Neuronal stem cell (in vitro differentiated cells): ENCODE results near the gene CACNG7.

Source experiments
- DNase-seq: peaks from one replicate; pipeline ENCODE4 v3.0.0-alpha.2; 2013; ENCODE audit warnings: low spot score
- H2AFZ ChIP-seq: one replicate; pipeline ENCODE4 v1.6.1; 2013; ENCODE audit warnings: mild to moderate bottlenecking, low read length, inconsistent platforms
- H2AK5ac ChIP-seq: 2 replicates; pipeline ENCODE4 v1.6.1; 2013; ENCODE audit warnings: low read depth, mild to moderate bottlenecking, inconsistent platforms, low read length, moderate library complexity, mixed read lengths
- H2BK120ac ChIP-seq: 2 replicates; pipeline ENCODE4 v1.6.1; 2013; ENCODE audit warnings: low read depth, mild to moderate bottlenecking, inconsistent platforms, low read length, moderate library complexity, mixed read lengths
- H2BK12ac ChIP-seq: one replicate; pipeline ENCODE4 v1.6.1; 2013; ENCODE audit warnings: low read length, inconsistent platforms
- H2BK15ac ChIP-seq: 2 replicates; pipeline ENCODE4 v1.6.1; 2013; ENCODE audit warnings: mild to moderate bottlenecking, low read length, inconsistent platforms, mixed read lengths
- H2BK5ac ChIP-seq: one replicate; pipeline ENCODE4 v1.6.1; 2013; ENCODE audit warnings: inconsistent platforms, mild to moderate bottlenecking, low read length, moderate library complexity
- H3K14ac ChIP-seq: one replicate; pipeline ENCODE4 v1.6.1; 2013; ENCODE audit warnings: low read length, inconsistent platforms
- H3K18ac ChIP-seq: 2 replicates; pipeline ENCODE4 v1.6.1; 2013; ENCODE audit warnings: low read length, inconsistent platforms
- H3K23ac ChIP-seq: 2 replicates; pipeline ENCODE4 v1.6.1; 2013; ENCODE audit warnings: low read depth, mild to moderate bottlenecking, mixed read lengths, low read length, inconsistent platforms; ENCODE audit not compliant: poor library complexity
- H3K27ac ChIP-seq: replicated peaks from 3 replicates; pipeline ENCODE4 v1.5.1; 2013; ENCODE audit warnings: low read length, inconsistent platforms
- H3K27me3 ChIP-seq, 3 experiments: 2 replicates each; pipeline ENCODE4 v1.6.1; 2013; ENCODE audit warnings: low read length in 3 of 3, mild to moderate bottlenecking in 2 of 3, inconsistent platforms in 1 of 3, low read depth in 1 of 3, mixed read lengths in 1 of 3, moderate library complexity in 1 of 3; ENCODE audit not compliant: control insufficient read depth in 3 of 3, insufficient read depth in 3 of 3
- H3K36me3 ChIP-seq, 2 donors: replicated peaks in 1 of 2; 2 replicates each; pipeline ENCODE4 v1.6.1; 2013; ENCODE audit warnings: low read length in 2 of 2; ENCODE audit not compliant: control insufficient read depth in 2 of 2, insufficient read depth in 2 of 2
- H3K4ac ChIP-seq: 2 replicates; pipeline ENCODE4 v1.6.1; 2013; ENCODE audit warnings: inconsistent platforms, mild to moderate bottlenecking, low read length, moderate library complexity
- H3K4me1 ChIP-seq, 2 donors: 1 replicate in 1 of 2; 2 replicates in 1 of 2; pipeline ENCODE4 v1.6.1; 2013; ENCODE audit warnings: low read length in 2 of 2, low read depth in 1 of 2; ENCODE audit not compliant: control insufficient read depth in 2 of 2, insufficient read depth in 1 of 2
- H3K4me2 ChIP-seq: one replicate; pipeline ENCODE4 v1.6.1; 2013; ENCODE audit warnings: mild to moderate bottlenecking, low read length, inconsistent platforms; ENCODE audit not compliant: insufficient read depth, poor library complexity, severe bottlenecking
- H3K4me3 ChIP-seq, 2 donors: 2 replicates each; pipeline ENCODE4 v1.5.1; 2013; ENCODE audit warnings: low read length in 2 of 2, mild to moderate bottlenecking in 2 of 2, inconsistent platforms in 1 of 2, moderate library complexity in 1 of 2
- H3K79me1 ChIP-seq: one replicate; pipeline ENCODE4 v1.6.1; 2013; ENCODE audit warnings: low read depth, mild to moderate bottlenecking, inconsistent platforms, low read length, moderate library complexity
- H3K9ac ChIP-seq: one replicate; pipeline ENCODE4 v1.6.1; 2013; ENCODE audit warnings: mild to moderate bottlenecking, low read depth, low read length, inconsistent platforms; ENCODE audit not compliant: poor library complexity
- H3K9me3 ChIP-seq, 2 donors: replicated peaks in 1 of 2; 2 replicates each; pipeline versions ENCODE3 to v1.6.1; 2013; ENCODE audit warnings: low read length in 2 of 2, mild to moderate bottlenecking in 2 of 2, inconsistent platforms in 1 of 2, low read depth in 1 of 2, mixed read lengths in 1 of 2, moderate library complexity in 1 of 2; ENCODE audit not compliant: control insufficient read depth in 2 of 2, insufficient read depth in 1 of 2
- H4K8ac ChIP-seq: one replicate; pipeline ENCODE4 v1.6.1; 2013; ENCODE audit warnings: low read depth, mild to moderate bottlenecking, inconsistent platforms, low read length, moderate library complexity
- H4K91ac ChIP-seq: one replicate; pipeline ENCODE4 v1.6.1; 2013; ENCODE audit warnings: low read length, low read depth, mild to moderate bottlenecking, inconsistent platforms; ENCODE audit not compliant: poor library complexity
- WGBS, 2 donors: extraction: QIAGEN DNeasy Blood & Tissue Kit; methylation state at CpG; one replicate each; pipeline ENCODE4 v1.1.7; 2013; ENCODE audit warnings: missing lambda C conversion rate in 2 of 2, mixed read lengths in 1 of 2; ENCODE audit not compliant: insufficient read length in 2 of 2, insufficient replicate concordance in 1 of 2; ENCODE audit errors: extremely low coverage in 2 of 2; 5-methylcytosine and 5-hydroxymethylcytosine counted together

CACNG7 gene

DNA sequence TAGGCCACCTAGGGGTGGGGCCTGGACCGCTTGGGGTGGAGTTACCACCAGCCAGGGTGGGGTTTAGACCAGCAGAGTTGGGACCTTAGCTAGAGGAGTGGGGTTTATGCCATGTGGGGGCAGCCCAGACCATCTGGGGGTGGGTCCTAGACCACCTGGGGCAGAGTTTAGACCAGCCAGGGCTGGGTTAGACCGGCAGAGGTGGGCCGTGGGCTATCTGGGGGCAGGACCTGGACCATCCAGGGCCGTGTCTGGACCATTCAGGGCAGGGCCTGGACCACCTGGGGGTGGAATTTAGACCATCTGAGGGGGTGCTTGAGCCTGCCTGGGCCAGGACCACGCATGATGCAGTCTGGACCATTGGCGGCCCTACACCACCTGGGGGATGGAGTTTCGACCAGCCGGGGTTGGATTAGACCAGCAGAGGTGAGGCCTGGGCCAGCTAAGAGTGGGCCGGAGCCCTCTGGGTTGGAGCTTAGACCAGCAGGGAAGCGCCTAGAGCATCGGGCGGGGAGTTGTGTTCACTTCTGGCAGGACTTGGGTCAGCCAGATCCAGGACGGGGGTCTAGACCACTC, 72.4 kb downstream of the CACNG7 start:
- DNase-seq = no peak
- H3K4me3 ChIP-seq = no peak overlapping the region
- H3K27me3 ChIP-seq = peaks cover 0 to 31% (median 6%) of the 10 kb centered on the region in 3 experiments

DNA sequence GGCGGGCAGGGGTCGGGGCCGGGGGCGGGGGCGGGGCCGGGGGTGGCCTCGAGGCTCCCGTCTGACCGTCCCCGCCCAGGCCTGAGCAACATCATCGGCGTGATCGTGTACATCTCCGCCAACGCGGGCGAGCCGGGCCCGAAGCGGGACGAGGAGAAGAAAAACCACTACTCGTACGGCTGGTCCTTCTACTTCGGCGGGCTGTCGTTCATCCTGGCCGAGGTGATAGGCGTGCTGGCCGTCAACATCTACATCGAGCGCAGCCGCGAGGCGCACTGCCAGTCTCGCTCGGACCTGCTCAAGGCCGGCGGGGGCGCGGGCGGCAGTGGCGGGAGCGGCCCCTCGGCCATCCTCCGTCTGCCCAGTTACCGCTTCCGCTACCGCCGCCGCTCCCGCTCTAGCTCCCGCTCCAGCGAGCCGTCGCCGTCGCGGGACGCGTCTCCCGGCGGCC, 72.9 kb downstream of the CACNG7 start:
- no peak for DNase-seq
- H3K4me2 ChIP-seq = peak overlapping the region; percentile 94
- no peak overlapping the region for H2BK5ac ChIP-seq
- no peak overlapping the region for H2BK15ac ChIP-seq
- no peak overlapping the region for H3K27ac ChIP-seq
- H3K18ac ChIP-seq = peak overlapping the region; percentile 78
- no peaks in the 10 kb centered on the region for H3K9me3 ChIP-seq
- no CpG with 5 or more reads among the region's 62 CpGs for WGBS, 2 donors
- no peak overlapping the region for H2BK12ac ChIP-seq
- peak overlapping the region; percentile 45 for H3K23ac ChIP-seq
- H3K36me3 ChIP-seq = peaks cover 0 to 4% of the 10 kb centered on the region in 2 donors
- H2AFZ ChIP-seq = no peak overlapping the region
- no peak overlapping the region for H3K14ac ChIP-seq
- H2AK5ac ChIP-seq = peak overlapping the region; percentile 36
- H3K4me3 ChIP-seq = peak overlapping the region in 1 of 2 donors; percentile 57
- H3K9ac ChIP-seq = no peak overlapping the region
- H3K4ac ChIP-seq = no peak overlapping the region
- no peak overlapping the region for H4K91ac ChIP-seq
- no peak overlapping the region for H2BK120ac ChIP-seq
- peaks cover 1 to 8% of the 10 kb centered on the region in 2 donors for H3K4me1 ChIP-seq
- peaks cover 0 to 31% (median 6%) of the 10 kb centered on the region in 3 experiments for H3K27me3 ChIP-seq
- H4K8ac ChIP-seq = no peak overlapping the region
- no peaks in the 10 kb centered on the region for H3K79me1 ChIP-seq

More for the DNA sequence above, 72.4 kb downstream of the CACNG7 start:
- Histone ChIP-seq H3K4me1 (peaks cover 1 to 8% of the 10 kb centered on the region in 2 donors), H2BK120ac (no peak overlapping the region), H3K36me3 (peaks cover 0 to 7% of the 10 kb centered on the region in 2 donors), H4K91ac (no peak overlapping the region), H3K27ac (no peak overlapping the region), H2BK12ac (no peak overlapping the region), H3K23ac (peak overlapping the region; percentile 76), H2BK5ac (no peak overlapping the region), H3K18ac (peak overlapping the region; percentile 42), H2AK5ac (peak overlapping the region; percentile 36), H3K9ac (no peak overlapping the region), H4K8ac (no peak overlapping the region), H2AFZ (no peak overlapping the region), H3K4ac (no peak overlapping the region), H2BK15ac (no peak overlapping the region), H3K14ac (no peak overlapping the region), H3K79me1 (no peaks in the 10 kb centered on the region), H3K4me2 (no peak overlapping the region), H3K9me3 (no peaks in the 10 kb centered on the region)
- WGBS, 2 donors = no CpG with 5 or more reads among the region's 13 CpGs

DNA sequence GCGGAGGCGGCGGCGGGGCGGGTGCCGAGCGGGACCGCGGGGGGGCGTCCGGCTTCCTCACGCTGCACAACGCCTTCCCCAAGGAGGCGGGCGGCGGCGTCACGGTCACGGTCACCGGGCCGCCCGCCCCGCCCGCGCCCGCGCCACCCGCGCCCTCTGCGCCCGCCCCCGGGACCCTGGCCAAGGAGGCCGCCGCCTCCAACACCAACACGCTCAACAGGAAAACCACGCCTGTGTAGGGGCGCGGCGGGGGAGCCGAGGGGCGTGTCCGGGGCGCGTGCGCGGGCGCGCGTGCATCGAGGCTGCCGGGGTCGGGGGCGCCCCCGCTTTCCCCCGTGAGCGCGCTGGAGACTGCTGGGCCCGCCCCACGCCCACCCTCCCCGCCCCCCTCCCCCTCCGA, 73.5 kb downstream of the CACNG7 start:
- Histone ChIP-seq H3K4me2 (peak overlapping the region; percentile 94), H3K23ac (no peak overlapping the region), H3K4me1 (peaks cover 1 to 8% of the 10 kb centered on the region in 2 donors), H3K9ac (no peak overlapping the region), H3K18ac (no peak overlapping the region), H3K14ac (no peak overlapping the region), H2AK5ac (no peak overlapping the region), H4K8ac (no peak overlapping the region), H3K4ac (no peak overlapping the region), H3K4me3 (no peak overlapping the region), H2AFZ (no peak overlapping the region), H3K9me3 (no peaks in the 10 kb centered on the region), H2BK120ac (no peak overlapping the region), H2BK12ac (no peak overlapping the region), H3K36me3 (no peaks in the 10 kb centered on the region), H4K91ac (no peak overlapping the region), H2BK15ac (no peak overlapping the region), H3K79me1 (no peaks in the 10 kb centered on the region), H2BK5ac (no peak overlapping the region), H3K27ac (no peak overlapping the region), H3K27me3 (peaks cover 0 to 31% (median 6%) of the 10 kb centered on the region in 3 experiments)
- no peak for DNase-seq
- no CpG with 5 or more reads among the region's 61 CpGs for WGBS, 2 donors

DNA sequence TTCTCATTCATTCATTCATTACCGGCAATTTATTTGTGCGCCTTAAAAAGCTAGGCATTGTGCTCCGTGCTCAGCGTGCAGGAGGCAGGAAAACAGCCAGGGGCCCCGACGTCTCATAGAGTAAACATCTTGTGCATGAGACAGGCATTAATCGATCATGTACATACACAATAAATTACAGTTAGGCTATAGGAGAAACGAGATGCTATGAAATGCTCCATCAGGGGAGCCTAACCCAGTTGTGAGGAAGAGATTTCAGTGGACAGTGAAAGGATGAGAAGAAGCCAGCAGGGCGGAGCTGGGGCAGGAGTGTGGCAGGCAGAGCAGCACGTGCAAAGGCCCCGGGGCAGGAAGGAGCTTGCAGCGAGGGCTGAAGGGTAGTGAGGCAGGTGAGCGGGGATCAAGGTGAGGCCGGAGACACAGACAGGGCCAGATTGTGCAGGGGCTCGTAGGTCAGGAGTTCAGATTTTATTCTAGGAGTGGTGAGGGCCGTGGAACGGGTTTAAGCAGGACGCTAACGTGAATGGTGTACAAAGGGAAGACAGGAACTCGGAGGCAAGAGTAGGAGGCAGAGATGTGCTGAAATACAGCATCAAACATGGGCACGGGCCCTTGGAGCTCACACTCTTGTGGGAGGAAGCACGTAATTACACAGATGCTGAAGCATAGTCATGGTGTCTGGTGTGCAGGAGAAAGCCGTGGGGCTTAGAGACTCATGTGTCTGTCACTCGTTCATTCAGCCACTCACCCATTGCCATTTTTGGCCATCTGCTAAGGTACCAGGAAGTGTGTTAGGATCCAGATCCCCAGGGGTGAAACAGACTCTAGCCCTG, 74.6 kb downstream of the CACNG7 start:
- DNase-seq = no peak
- Histone ChIP-seq H3K4me1 (peaks cover 1 to 8% of the 10 kb centered on the region in 2 donors), H2BK12ac (no peak overlapping the region), H3K9me3 (no peaks in the 10 kb centered on the region), H3K27ac (no peak overlapping the region), H2BK15ac (no peak overlapping the region), H2BK120ac (no peak overlapping the region), H3K18ac (no peak overlapping the region), H3K14ac (no peak overlapping the region), H3K23ac (no peak overlapping the region), H3K4ac (no peak overlapping the region), H3K4me2 (no peak overlapping the region), H4K91ac (no peak overlapping the region), H3K4me3 (no peak overlapping the region), H3K27me3 (peaks cover 0 to 31% (median 6%) of the 10 kb centered on the region in 3 experiments), H3K36me3 (no peaks in the 10 kb centered on the region), H3K79me1 (no peaks in the 10 kb centered on the region), H2BK5ac (no peak overlapping the region), H2AK5ac (no peak overlapping the region), H2AFZ (no peak overlapping the region), H3K9ac (no peak overlapping the region), H4K8ac (no peak overlapping the region)
- no CpG with 5 or more reads among the region's 24 CpGs for WGBS, 2 donors
